GM12873 (cell line): ENCODE measurements around the gene CDK5R2.

Experiments used
- CTCF ChIP-seq: IDR thresholded peaks from 2 replicates; pipeline ENCODE4 v1.5.1; 2012; ENCODE audit warnings: low read depth, mild to moderate bottlenecking, moderate library complexity, low read length, control low read depth; ENCODE audit not compliant: insufficient read depth; ENCODE audit errors: missing control alignments

Gene CDK5R2

DNA sequence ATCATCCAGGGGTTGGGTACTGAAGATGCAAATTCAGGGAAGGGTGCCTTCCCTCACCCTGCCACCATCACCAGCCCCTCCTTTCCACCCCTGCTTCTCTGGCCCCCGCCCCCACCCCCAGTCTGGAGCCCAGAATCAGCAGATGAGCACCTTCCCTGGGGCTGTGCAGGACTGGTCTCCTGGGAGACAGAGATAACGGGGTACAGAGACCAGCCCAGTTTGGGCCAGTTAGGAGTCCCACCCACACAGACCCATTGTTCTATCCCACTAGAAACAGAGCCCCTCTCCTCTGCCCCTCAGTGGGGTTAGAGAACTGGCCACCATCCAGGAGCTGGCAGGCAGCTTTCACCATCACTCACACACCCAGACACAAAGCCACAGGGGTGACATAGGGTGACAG is 38.3 kb downstream of the CDK5R2 start:
- TF ChIP-seq CTCF, result no peak

DNA sequence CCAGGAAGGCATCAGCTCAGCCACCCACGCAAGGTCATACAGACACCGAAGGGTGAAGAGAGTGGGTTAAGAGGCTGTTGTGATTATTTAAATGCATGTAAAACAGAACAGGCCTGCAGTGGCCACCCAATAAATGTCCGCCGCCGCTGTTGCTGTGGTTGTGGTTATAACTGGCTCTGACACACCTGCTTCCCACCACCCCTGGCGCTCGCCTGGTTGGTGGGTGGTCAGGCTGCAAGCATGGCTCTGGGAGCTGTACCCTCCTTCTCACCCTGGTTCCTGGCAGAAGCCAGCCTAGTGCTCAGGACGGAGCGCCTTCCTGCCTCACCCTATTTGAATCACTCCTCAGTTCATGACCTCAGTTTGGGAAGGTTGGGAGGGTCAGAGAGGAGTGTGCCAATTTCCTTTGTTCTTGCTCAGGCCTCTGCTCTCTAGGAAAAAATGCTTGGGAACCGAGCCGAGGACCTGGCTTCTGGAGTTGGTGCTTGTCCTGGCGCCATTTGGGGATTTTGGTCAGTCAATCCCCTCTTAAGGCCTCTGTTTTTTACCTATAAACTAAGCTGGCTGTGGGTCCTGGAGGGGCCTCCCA is 39.0 kb downstream of the CDK5R2 start:
- no peak for TF ChIP-seq CTCF

DNA sequence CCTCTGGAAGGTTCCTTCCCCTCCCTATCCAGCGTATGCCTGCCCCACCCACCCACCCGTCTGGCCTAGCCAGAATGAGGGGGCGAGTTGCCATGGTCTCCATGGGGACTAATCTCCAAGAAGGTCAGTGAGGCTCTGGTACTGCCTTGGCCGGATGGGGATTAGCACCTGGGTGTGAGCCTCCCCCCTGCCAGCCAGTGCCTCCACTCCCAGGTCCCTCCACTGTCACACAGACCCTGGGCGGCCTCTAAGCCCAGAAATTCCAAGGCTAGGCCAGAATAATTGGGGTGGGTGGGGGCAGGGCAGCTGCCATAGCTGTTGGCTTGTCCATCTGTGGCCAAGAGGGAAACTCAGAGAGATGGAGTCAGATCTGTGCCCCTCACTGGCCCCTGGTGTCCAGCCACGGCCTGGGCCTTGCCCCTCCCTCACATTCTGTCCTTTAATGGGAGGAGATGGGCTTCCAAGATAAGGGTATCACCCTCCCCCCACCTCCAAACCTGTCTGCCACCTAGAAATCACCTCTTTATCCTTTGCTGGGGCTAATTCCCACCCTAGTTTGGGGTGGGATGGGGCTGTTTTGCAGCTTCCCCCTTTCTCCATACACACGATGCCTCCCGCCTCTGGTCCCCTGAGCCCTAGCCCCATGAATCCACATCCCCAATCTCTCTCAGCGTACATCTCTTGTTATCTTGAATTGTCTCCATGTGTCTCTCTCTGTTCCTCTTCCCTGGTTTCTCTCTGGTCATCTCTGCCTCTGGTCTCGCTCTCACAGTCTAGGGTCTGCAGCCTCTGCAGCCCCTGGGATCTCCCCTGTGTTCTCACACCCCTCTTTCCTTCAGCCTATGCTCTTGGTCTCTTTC is 39.8 kb downstream of the CDK5R2 start:
- TF ChIP-seq CTCF, result no peak

DNA sequence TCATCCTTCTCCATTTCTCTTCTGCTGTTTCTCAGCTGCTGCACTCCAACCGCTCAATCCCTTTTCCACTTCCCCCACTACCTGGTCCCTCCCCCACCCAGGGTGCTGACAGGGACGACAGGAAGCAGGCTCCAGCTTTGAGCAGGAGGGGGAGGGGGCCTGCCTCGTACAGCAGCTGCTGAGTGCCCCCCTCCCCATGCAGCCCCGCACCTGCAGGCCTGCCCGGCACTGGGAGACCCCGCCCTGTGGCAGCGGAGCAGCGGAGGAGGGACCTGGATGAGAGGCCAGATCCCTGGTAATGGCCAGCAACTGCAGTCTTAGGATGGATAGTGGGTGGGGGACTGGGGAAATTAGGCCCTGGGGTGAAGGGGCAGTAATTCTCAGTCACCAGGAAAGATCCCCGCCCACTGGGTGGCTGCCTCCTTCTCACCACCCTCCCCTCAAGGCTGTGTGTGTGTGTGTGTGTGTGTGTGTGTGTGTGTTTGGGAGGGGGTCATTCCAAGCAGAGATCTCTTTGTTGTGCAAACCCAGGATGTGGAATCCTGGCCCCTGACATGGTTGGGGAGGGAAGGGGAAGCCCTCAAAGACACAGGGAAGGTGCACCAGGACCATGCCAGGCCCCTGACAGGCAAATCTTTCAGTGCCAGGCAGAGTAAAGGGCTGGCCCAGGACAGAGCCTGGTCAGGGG is 40.6 kb downstream of the CDK5R2 start:
- no peak for TF ChIP-seq CTCF

DNA sequence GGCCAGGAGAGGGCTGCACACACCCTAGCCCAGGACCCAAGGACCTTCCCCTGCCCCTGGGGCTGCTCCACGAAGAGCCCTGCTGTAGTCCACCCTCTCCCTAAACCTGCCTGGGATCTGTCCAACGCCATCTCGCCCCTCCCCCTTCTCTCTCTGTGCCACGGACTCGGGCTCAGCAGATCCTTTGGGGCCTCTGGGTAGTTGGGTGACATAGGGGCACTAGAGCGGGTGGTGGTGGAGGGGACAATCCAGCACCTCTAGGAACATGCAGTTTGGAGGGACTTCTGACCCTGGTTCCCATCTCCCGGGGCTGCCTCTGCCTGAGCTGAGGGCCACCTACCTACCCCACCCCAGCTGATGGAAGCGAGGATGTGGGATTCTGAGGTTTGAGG is 41.1 kb downstream of the CDK5R2 start:
- TF ChIP-seq CTCF, result no peak

DNA sequence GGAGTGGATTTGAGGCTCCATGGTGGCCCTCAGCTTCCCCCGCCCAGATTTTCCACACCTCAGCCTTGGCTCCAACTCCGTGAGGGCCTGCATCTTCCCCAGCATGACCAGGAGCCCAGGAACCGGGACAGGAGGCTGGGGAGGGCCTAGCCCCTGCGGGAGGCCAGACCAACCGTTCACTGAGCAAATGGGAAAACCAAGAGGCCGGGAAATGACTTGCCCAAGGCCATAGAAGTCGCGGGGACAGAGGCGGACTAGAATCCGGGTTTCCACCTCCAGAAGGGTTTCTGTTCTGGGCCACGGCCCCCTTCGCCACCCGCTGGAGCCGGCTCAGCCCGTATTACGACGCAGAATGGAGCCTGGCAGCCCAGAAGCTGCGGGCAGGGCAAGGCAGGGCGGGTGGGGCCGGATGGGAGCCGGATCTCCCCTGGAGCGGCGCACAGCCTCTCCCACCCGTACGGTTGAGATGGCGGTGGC is 41.7 kb downstream of the CDK5R2 start:
- no peak for TF ChIP-seq CTCF
